ENCODE measurements around the gene EXOG.

The EXOG gene, protein sequence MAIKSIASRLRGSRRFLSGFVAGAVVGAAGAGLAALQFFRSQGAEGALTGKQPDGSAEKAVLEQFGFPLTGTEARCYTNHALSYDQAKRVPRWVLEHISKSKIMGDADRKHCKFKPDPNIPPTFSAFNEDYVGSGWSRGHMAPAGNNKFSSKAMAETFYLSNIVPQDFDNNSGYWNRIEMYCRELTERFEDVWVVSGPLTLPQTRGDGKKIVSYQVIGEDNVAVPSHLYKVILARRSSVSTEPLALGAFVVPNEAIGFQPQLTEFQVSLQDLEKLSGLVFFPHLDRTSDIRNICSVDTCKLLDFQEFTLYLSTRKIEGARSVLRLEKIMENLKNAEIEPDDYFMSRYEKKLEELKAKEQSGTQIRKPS

DNA sequence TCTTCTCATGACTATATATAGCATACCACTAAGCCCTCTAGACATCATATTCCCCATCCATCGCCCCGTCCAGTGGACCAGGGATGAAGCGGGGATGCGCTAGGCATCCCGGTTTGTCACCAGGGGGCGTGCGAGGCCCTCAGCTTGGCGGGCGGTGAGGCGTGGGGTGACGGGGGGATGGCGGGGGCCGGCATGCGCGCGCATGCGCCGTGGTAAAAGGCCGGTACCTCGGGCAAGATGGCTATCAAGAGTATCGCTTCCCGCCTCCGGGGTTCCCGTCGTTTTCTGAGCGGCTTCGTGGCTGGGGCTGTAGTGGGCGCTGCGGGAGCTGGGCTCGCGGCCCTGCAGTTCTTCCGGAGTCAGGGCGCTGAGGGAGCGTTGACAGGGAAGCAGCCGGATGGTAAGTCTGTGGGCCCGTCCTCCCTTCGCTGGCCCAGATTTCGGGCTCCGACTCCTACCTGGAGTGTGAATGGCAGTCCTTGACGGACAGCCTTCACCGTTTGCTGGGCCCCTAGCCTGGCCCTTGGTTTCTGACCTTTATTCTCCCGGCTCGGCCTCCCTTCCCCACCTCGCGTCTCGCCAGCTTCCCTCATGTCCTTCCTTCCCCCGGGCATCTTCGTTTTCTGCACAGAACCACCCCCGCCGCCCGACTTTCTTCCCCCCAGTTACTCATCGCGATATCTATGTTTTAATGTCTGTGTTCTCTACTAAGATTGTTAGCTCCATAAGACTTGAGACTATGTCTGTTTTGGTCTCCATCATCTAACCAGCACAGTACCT, at the start of gene EXOG:
TSS of gene EXOG (plus strand) at position 210 of the 780 bp plus-strand sequence. CDS start at position 238, 28 bp downstream.
- TF ChIP-seq, protein P1, sequence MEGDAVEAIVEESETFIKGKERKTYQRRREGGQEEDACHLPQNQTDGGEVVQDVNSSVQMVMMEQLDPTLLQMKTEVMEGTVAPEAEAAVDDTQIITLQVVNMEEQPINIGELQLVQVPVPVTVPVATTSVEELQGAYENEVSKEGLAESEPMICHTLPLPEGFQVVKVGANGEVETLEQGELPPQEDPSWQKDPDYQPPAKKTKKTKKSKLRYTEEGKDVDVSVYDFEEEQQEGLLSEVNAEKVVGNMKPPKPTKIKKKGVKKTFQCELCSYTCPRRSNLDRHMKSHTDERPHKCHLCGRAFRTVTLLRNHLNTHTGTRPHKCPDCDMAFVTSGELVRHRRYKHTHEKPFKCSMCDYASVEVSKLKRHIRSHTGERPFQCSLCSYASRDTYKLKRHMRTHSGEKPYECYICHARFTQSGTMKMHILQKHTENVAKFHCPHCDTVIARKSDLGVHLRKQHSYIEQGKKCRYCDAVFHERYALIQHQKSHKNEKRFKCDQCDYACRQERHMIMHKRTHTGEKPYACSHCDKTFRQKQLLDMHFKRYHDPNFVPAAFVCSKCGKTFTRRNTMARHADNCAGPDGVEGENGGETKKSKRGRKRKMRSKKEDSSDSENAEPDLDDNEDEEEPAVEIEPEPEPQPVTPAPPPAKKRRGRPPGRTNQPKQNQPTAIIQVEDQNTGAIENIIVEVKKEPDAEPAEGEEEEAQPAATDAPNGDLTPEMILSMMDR (IDR thresholded peaks at IDR 0.05), result peak; percentile 89
- DNase-seq, result peak; percentile 99

DNA sequence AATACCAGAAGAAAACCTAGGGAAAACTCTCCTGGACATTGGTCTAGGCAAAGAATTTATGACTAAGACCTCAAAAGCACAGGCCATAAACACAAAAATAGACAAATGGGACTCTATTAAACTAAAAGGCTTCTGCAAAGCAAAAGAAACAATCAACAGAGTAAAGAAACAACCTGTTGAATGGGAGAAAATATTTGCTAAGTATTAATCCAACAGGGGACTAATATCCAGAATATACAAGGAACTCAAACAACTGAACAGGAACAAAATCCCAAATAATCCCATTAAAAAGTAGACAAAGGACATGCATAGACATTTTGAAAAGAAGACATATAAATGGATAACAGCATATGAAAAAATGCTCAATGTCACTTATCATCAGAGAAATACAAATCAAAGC, 49.3 kb upstream of the EXOG start:
- no peak overlapping the region for H3K27ac Mint-ChIP-seq
- TF ChIP-seq, protein P1 (IDR thresholded peaks at IDR 0.05), result no peak
- peaks cover 9% of the 10 kb centered on the region for H3K27me3 Mint-ChIP-seq (ENCODE audit: low read depth, poor library complexity)
- no peaks in the 10 kb centered on the region for H3K4me1 Mint-ChIP-seq
- no peak for DNase-seq
- H3K9me3 Mint-ChIP-seq, result peaks cover 14% of the 10 kb centered on the region
- peaks cover 14% of the 10 kb centered on the region for H3K36me3 Mint-ChIP-seq (ENCODE audit: low read depth)
- H3K4me3 Mint-ChIP-seq, result no peak overlapping the region

More for the DNA sequence above, at the start of gene EXOG:
- Mint-ChIP-seq H3K27ac (peak within 1 kb of the TSS; percentile 23), H3K4me1 (peaks cover 9% of the 10 kb centered on the region), H3K9me3 (no peaks in the 10 kb centered on the region), H3K4me3 (peak within 1 kb of the TSS; percentile 93), H3K36me3 (ENCODE audit: low read depth) (peaks cover 10% of the 10 kb centered on the region), H3K27me3 (ENCODE audit: low read depth, poor library complexity) (peaks cover 5% of the 10 kb centered on the region)

DNA sequence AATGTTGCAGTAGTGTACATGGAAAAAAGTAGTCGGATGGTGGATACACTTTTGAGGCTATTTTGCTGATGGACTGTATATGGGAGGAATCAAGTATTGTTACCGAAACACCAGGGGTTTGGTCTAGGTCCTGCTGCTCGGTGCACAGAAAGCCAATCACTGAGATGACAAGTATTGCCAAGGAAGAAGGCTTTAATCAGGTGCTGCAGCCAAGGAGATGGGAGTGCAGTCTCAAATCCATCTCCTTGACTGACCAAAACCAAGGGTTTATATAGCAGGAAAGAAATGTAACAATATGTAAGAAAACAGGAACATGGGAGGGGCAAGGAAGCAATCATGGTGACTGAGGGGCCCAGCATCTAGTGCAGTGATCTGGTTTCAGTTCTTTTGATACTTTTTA, 45.3 kb upstream of the EXOG start:
- peaks cover 14% of the 10 kb centered on the region for H3K9me3 Mint-ChIP-seq
- H3K4me1 Mint-ChIP-seq, result peaks cover 14% of the 10 kb centered on the region
- TF ChIP-seq, protein P1 (IDR thresholded peaks at IDR 0.05), result no peak
- peaks cover 9% of the 10 kb centered on the region for H3K27me3 Mint-ChIP-seq (ENCODE audit: low read depth, poor library complexity)
- peaks cover 14% of the 10 kb centered on the region for H3K36me3 Mint-ChIP-seq (ENCODE audit: low read depth)
- DNase-seq, result no peak
- H3K4me3 Mint-ChIP-seq, result no peak overlapping the region
- H3K27ac Mint-ChIP-seq, result no peak overlapping the region

DNA sequence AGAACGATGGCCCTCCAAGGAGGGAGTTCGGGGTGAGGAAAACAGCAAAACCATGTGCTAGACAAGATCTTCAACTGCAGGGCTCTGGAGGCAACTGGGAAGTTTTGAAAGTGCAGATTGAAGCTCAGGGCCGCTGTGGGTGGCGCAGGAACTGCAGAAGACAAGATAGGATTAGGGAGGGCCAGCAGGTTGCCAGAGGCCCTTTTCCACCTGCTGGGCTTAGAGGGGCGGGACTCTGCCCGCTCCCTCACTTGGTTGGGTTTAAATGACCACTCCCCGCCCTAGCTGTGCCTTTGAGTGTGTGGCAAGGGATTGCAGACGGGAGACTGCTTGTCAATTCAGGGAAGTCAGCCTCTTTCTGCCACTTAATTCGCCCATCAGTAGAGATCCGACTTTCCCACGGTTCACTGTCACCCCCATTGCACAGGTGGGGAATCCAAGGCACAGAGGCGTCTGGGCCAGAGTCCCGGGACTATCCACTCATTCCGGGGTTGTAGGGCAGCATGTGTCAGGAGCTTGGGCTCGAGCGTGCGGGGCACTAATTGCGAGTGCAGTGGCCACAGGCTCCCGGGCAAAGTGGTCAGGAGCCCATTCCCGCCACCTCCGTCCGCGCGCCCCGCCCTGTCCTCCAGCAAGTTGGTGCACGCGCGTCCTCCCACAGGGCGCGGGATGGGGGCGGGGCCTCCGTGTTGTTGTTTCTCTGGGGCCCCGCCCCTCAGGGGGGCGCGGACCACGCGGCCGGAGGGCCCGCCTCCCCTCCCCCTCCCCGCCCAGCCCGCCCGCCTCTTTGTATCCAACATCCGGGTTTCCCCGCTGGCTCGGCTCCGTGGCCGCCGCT, 42.8 kb upstream of the EXOG start, which contains the start of gene ACVR2B:
TSS of gene ACVR2B (plus strand) at position 816 of the 838 bp plus-strand sequence. CDS start 433 bp downstream, outside the sequence.
- H3K4me1 Mint-ChIP-seq, result peaks cover 38% of the 10 kb centered on the region
- H3K36me3 Mint-ChIP-seq (ENCODE audit: low read depth), result peaks cover 19% of the 10 kb centered on the region
- peaks cover 9% of the 10 kb centered on the region for H3K27me3 Mint-ChIP-seq (ENCODE audit: low read depth, poor library complexity)
- DNase-seq, result peak; percentile 95
- peak within 1 kb of the TSS; percentile 99 for H3K4me3 Mint-ChIP-seq
- H3K27ac Mint-ChIP-seq, result peak within 1 kb of the TSS; percentile 98
- peaks cover 14% of the 10 kb centered on the region for H3K9me3 Mint-ChIP-seq
- TF ChIP-seq, protein P1 (IDR thresholded peaks at IDR 0.05), result no peak

DNA sequence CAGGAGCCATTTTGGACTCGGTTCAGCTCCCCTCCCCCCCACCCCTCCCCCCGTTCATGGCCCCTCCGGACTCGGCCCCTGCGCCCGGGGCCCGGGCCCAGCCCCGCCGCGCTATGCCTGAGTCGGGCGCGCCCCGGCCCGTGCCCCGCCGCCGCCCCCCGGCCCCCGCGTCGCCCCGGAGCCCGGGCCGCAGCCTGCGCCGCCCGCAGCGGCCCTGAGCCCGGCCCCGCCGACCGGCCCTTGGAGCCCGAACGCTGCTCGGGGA, 42.3 kb upstream of the EXOG start:
- DNase-seq, result no peak
- no peak overlapping the region for H3K27ac Mint-ChIP-seq
- TF ChIP-seq, protein P1 (IDR thresholded peaks at IDR 0.05), result no peak
- peaks cover 9% of the 10 kb centered on the region for H3K27me3 Mint-ChIP-seq (ENCODE audit: low read depth, poor library complexity)
- peaks cover 14% of the 10 kb centered on the region for H3K9me3 Mint-ChIP-seq
- peak overlapping the region; percentile 99 for H3K4me3 Mint-ChIP-seq
- H3K4me1 Mint-ChIP-seq, result peaks cover 44% of the 10 kb centered on the region
- peaks cover 25% of the 10 kb centered on the region for H3K36me3 Mint-ChIP-seq (ENCODE audit: low read depth)
